NB4 (cell line): Measurements from ENCODE around the gene TAF4B.

Experiments
- MAX ChIP-seq: IDR thresholded peaks from 2 replicates; pipeline ENCODE4 v1.6.1; 2011; ENCODE audit warnings: low read depth, low read length
- POLR2A ChIP-seq: IDR thresholded peaks from 2 replicates; pipeline ENCODE4 v1.6.1; 2011; ENCODE audit warnings: mild to moderate bottlenecking; ENCODE audit not compliant: insufficient read length; ENCODE audit errors: extremely low read depth
- TF ChIP-seq, protein P1 (sequence below): IDR thresholded peaks from one replicate; pipeline ENCODE4 v1.5.1; 2012; ENCODE audit warnings: low read depth, low read length

DNA sequence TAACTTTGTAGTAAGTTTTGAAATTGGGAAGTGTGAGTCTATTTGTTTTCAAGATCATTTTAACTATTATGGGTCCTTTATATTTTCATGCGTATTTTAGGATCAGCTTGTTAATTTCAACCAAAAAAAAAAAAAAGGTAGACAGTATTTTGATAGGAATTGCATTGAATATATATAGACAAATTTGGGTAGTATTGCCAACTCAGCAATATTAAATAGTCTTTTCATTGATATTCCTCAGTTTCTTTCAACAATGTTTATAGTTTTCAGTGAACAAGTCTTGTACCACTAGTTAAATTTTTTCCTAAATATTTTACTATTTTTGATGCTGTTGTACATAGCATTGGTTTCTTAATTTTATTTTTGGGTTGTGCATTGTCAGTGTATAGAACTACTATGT is 149.9 kb downstream of the TAF4B start:
- no peak for TF ChIP-seq POLR2A
- no peak for TF ChIP-seq MAX
- TF ChIP-seq, protein P1, sequence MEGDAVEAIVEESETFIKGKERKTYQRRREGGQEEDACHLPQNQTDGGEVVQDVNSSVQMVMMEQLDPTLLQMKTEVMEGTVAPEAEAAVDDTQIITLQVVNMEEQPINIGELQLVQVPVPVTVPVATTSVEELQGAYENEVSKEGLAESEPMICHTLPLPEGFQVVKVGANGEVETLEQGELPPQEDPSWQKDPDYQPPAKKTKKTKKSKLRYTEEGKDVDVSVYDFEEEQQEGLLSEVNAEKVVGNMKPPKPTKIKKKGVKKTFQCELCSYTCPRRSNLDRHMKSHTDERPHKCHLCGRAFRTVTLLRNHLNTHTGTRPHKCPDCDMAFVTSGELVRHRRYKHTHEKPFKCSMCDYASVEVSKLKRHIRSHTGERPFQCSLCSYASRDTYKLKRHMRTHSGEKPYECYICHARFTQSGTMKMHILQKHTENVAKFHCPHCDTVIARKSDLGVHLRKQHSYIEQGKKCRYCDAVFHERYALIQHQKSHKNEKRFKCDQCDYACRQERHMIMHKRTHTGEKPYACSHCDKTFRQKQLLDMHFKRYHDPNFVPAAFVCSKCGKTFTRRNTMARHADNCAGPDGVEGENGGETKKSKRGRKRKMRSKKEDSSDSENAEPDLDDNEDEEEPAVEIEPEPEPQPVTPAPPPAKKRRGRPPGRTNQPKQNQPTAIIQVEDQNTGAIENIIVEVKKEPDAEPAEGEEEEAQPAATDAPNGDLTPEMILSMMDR, result no peak
